DND-41 (cell line): Measurements from ENCODE around the gene YARS1.

ENCODE experiments used
- CTCF ChIP-seq: IDR thresholded peaks from 2 replicates; pipeline ENCODE4 v1.5.1; 2012; ENCODE audit warnings: borderline replicate concordance, low read length, moderate library complexity, mild to moderate bottlenecking; ENCODE audit not compliant: poor library complexity, severe bottlenecking; ENCODE audit errors: extremely low read depth
- EZH2 ChIP-seq: IDR thresholded peaks from 3 replicates; pipeline ENCODE4 v1.6.1; 2012; ENCODE audit warnings: borderline replicate concordance, low read depth, mild to moderate bottlenecking, moderate library complexity, low read length, inconsistent platforms; ENCODE audit not compliant: severe bottlenecking

GRCh38 chr1:32817815-32818786 is 943 bp upstream of the YARS1 start:
- TF ChIP-seq CTCF (no peak), EZH2 (no peak)
